GM12892 (cell line): ENCODE results near the gene FOXN4.

Experiments used
- POLR2A ChIP-seq: IDR thresholded peaks from 2 replicates; pipeline ENCODE4 v1.6.1; 2011; ENCODE audit warnings: low read depth, low read length, control low read depth
- POLR2AphosphoS5 ChIP-seq: IDR thresholded peaks from 2 replicates; pipeline ENCODE4 v1.6.1; 2011; ENCODE audit warnings: low read depth, low read length, control low read depth
- TAF1 ChIP-seq: IDR thresholded peaks from 2 replicates; pipeline ENCODE4 v1.6.1; 2011; ENCODE audit warnings: low read depth, mild to moderate bottlenecking, control low read depth, low read length, borderline replicate concordance

DNA sequence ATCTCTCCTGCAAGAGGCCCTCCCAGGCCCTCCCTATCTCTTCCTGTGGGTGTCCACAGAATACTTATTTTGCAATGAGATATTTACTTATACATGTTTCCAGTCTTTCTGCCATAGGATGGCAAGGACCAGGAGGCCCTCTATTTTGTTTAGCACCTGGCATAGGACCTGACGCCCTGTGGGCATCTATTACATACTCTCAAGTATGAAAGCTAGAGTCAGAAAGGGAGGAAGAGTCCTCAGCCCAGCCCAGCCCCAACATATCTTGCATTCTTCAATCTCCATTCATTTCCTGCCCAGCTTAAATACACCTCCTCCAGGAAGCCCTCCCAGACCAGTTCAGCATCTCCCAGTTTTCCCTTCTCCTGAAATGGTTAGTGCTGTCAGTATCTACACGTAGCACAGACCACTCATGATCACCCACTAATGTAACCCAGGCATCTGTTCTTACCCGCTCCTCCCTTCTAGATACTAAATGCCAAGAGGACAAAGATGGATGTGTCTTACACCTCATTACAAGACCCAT, 7.4 kb downstream of the FOXN4 start:
- TF ChIP-seq POLR2AphosphoS5: no peak
- TF ChIP-seq TAF1: no peak
- no peak for TF ChIP-seq POLR2A
